AML-193 (cell line): ENCODE measurements around the gene LY6G6C.

ENCODE experiments used
- DNase-seq, 2 experiments: peaks; one replicate each; lab custom pipeline; 2025; lab: John Stamatoyannopoulos, UW

The LY6G6C gene

GRCh38 chr6:31721351-31722020 is at the start of gene LY6G6C:
LY6G6C (minus strand) TSS chr6:31721746; CDS start chr6:31721679, 67 bp downstream.
- no peak for DNase-seq

- no peak for DNase-seq
Measured at GRCh38 chr6:31770860-31771259, 49.3 kb upstream of the LY6G6C start.

- peak; percentile 77 to 80 for DNase-seq
Measured at GRCh38 chr6:31769684-31770371, 48.3 kb upstream of the LY6G6C start.

GRCh38 chr6:31768363-31769257 is 47.1 kb upstream of the LY6G6C start:
- no peak for DNase-seq

- no peak for DNase-seq
Measured at GRCh38 chr6:31767096-31767645, 45.6 kb upstream of the LY6G6C start.

GRCh38 chr6:31765910-31766794 is 44.6 kb upstream of the LY6G6C start:
- DNase-seq = no peak

- DNase-seq = no peak
Measured at GRCh38 chr6:31765559-31765909, 44.0 kb upstream of the LY6G6C start.

GRCh38 chr6:31764198-31764597 is 42.7 kb upstream of the LY6G6C start:
- no peak for DNase-seq

- no peak for DNase-seq
Measured at GRCh38 chr6:31763619-31763940, 42.0 kb upstream of the LY6G6C start.

- DNase-seq = no peak
Measured at GRCh38 chr6:31762878-31763618, 41.5 kb upstream of the LY6G6C start.

- DNase-seq = no peak
Measured at GRCh38 chr6:31762356-31762755, 40.8 kb upstream of the LY6G6C start, which contains the start of gene SAPCD1. SAPCD1 (plus strand) TSS chr6:31762656; CDS start chr6:31763055, 399 bp downstream.

- DNase-seq = no peak
Measured at GRCh38 chr6:31761343-31761742, 39.8 kb upstream of the LY6G6C start.

- no peak for DNase-seq
Measured at GRCh38 chr6:31760790-31761189, 39.2 kb upstream of the LY6G6C start.

GRCh38 chr6:31758281-31758680 is 36.7 kb upstream of the LY6G6C start:
- DNase-seq = no peak

- no peak for DNase-seq
Measured at GRCh38 chr6:31752739-31753319, 31.3 kb upstream of the LY6G6C start.

GRCh38 chr6:31750411-31751022 is 29.0 kb upstream of the LY6G6C start:
- DNase-seq = no peak

GRCh38 chr6:31749301-31750036 is 27.9 kb upstream of the LY6G6C start:
- no peak for DNase-seq

- no peak for DNase-seq
Measured at GRCh38 chr6:31744422-31744821, 22.9 kb upstream of the LY6G6C start.

- DNase-seq = no peak
Measured at GRCh38 chr6:31742894-31743293, 21.3 kb upstream of the LY6G6C start.
